Omental fat pad (tissue), 4 donors: Measurements from ENCODE around the gene CCM2. TPM values are rescaled to one million over a fixed set of nuclear protein-coding genes. Genes with fewer than 3 reads are reported as not detected.

ENCODE experiments used
- ATAC-seq: fragments of 150-250 bp; one replicate; pipeline ENCODE4 v1.9.1; 2016; ENCODE audit warnings: mild to moderate bottlenecking, moderate library complexity; ENCODE audit not compliant: low FRiP score
- DNase-seq: peaks from one replicate; pipeline ENCODE4 v3.0.0-alpha.2; 2019; ENCODE audit warnings: low spot score
- CTCF ChIP-seq, 3 donors: fragments of 450-650 bp; IDR thresholded peaks; one replicate each; pipeline ENCODE4 v1.5.1; 2016 to 2017; ENCODE audit warnings: antibody characterized with exemption in 3 of 3, mild to moderate bottlenecking in 3 of 3, moderate library complexity in 2 of 3
- total RNA-seq, 4 donors: library from RNA; depleted of rRNA; stranded (reverse); fragments of >200 nt; gene quantifications; one replicate each; pipeline ENCODE4 v1.1.0, GENCODE V29; 2016

Gene CCM2
- total RNA-seq, 4 donors from 2014 or later, result 40.5 to 61.7 (median 57.6) TPM

GRCh38 chr7:45035893-45036292 lies 35.9 kb downstream of the CCM2 start:
- DNase-seq (no peak), ATAC-seq (no peak)
- no peak for TF ChIP-seq CTCF (IDR thresholded peaks at IDR 0.05)

- DNase-seq (no peak), ATAC-seq (no peak)
- no peak for TF ChIP-seq CTCF (IDR thresholded peaks at IDR 0.05)
Measured at GRCh38 chr7:45036317-45036716, 36.3 kb downstream of the CCM2 start.

- no peak for TF ChIP-seq CTCF (IDR thresholded peaks at IDR 0.05)
- DNase-seq (no peak), ATAC-seq (no peak)
Measured at GRCh38 chr7:45036796-45037195, 36.8 kb downstream of the CCM2 start.

- no peak for TF ChIP-seq CTCF (IDR thresholded peaks at IDR 0.05)
- DNase-seq, result no peak
- no peak for ATAC-seq
Measured at GRCh38 chr7:45037876-45038275, 37.9 kb downstream of the CCM2 start.

GRCh38 chr7:45039106-45039505 lies 39.1 kb downstream of the CCM2 start:
- ATAC-seq (no peak), DNase-seq (no peak)

GRCh38 chr7:45044338-45044737 lies 44.3 kb downstream of the CCM2 start:
- no peak for TF ChIP-seq CTCF (IDR thresholded peaks at IDR 0.05)
- no peak for DNase-seq
- no peak for ATAC-seq

More at GRCh38 chr7:45039106-45039505, 39.1 kb downstream of the CCM2 start:
- TF ChIP-seq CTCF (IDR thresholded peaks at IDR 0.05), result no peak

GRCh38 chr7:45048748-45049147 lies 48.7 kb downstream of the CCM2 start:
- no peak for ATAC-seq
- no peak for DNase-seq
- TF ChIP-seq CTCF (IDR thresholded peaks at IDR 0.05), result no peak
